ENCODE data around the gene TAF3.

The TAF3 gene

DNA sequence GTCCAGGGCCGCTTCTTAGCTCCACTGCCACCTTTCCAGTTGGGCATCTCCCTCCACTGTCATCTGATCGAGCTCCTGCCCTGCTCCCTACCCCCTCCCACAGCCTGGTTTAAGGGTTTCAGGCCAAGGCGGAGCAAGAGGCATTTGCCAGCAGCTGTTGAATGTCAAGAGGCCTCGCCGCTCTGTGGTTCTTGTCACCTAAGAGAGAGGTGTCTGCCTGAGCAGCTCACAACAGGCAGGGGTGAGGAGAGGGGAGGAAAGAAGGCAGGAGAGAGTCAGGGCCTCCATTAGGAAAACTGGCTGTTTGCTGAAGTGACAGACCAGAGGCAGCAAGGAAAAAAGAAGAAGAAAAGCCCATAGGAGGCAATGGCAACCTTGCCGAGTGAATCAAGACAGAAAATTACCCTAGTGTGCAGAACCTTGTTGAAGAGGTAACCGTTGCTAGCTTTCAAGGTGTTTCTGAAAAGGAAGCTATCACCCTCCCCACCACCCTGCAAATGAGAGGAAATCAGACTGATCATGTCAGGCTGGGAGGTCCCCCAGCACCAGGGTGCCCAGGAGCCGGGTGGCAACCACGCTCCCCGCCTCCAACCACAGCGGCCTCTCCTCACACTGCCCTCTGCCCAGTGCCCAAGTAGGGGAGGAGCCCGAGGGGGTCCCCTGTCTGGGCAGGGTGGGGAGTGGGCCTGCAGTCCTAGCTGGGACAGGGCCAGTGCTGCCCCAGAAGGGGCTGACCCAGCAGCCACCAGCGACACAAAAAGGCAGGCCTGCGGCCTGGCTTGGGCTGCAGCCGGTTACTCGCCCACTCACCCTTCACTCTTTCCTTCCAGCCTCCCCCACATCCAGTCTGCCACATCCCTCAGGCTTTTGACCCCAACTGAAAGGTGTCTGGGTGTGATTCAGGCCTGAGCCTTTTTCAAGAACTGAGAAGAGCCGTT, 243.2 kb downstream of the TAF3 start:
- no peak for DNase-seq

DNA sequence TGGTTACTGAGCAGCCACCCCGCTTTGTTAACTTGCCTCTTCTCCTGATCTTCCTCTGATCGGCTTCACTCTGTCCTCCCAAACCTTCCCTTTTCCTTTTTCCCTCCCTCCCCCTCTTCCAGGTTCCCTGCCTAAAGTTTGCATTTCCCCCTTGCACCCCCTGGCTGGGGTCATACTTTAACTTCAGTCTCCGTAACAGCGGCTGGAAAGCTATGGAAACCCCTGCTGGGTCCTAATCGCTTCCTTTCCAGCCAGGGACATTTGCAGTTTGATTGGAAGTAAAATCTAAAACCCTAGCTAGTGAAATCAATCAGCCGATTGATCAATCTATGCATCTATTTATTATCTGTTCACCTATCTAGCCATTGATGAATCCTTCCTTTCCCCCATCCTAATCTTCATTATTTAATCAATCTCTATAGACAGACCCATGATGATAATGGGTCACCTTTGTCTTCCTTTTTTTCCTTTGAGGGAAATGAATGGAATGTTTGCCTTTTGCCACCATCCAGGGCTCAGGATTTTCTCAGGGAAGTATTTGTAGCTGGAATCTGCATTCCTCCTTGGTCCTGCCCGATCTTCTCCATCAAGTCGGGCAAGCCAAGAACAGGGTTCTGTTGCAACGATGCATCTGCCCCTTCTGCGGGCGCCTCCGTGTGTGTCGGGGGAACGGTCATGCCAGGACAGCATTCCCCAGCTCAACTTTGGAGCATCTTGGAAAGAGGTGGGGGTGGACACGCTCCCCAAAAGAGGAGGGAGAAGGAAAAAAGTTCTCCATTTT, 245.0 kb downstream of the TAF3 start:
- DNase-seq: no peak

GRCh38 chr10:8063935-8064334, 245.6 kb downstream of the TAF3 start:
- DNase-seq: no peak

DNA sequence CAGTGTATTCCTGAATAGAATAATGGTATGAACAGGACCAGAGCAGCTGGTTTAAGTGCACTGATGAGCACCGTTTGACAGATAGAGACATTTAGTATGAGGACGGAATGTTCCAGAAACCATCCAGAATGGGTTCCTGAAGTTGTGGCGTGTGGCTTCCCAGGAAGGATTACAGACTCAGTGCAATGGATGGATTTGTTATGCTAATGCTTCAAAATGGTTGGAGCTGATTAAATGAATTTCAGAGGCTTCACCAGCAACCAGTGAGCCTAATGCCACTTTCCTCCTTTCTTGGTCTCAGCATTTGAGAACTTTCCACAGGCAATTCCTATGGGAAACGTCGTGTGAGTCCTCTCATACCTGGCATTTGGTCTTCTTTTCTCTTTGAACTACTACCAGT, 246.1 kb downstream of the TAF3 start:
- DNase-seq: no peak

DNA sequence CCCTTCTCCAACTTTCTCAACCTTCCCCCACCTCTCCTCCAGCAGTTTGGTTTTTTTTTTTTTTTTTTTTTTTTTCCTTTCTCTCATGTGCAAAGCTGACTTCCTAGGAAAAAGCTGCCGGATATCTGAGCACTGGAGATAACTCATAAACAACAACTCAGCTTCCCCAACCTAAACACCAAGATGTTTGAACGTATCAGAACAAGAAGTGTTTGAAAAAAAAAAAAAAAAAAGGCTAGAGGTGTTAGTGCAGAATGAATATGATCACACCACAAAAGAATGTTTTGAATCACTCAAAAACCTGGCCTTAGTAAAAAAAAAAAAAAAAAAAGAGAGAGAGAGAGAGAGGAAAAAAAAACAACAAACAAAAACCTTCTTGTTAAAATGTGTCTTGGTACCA, 247.3 kb downstream of the TAF3 start:
- no peak for DNase-seq

GRCh38 chr10:8066124-8066523, 247.8 kb downstream of the TAF3 start:
- no peak for DNase-seq
